Astrocyte of the cerebellum (primary cell): Measurements from ENCODE around the gene PPP1R12C.

Experiments used
- DNase-seq: peaks from one replicate; pipeline ENCODE4 v3.0.0-alpha.2; 2011; ENCODE audit warnings: low read depth
- H3K4me3 ChIP-seq: 2 replicates; pipeline ENCODE4 v1.5.1; 2011; ENCODE audit warnings: mild to moderate bottlenecking, low read depth, low read length, moderate library complexity
- in situ Hi-C: cut with HindIII; loops from 2 replicates; pipeline ENCODE4 v1.10.0; 2017; ENCODE audit warnings: low sequenced_read_pairs
- TF ChIP-seq, protein P1 (sequence below): IDR thresholded peaks from 2 replicates; pipeline ENCODE4 v1.5.1; 2012; ENCODE audit warnings: low read length, low read depth, moderate library complexity, mild to moderate bottlenecking; ENCODE audit errors: missing control alignments

PPP1R12C gene

GRCh38 chr19:55044771-55045716 lies 72.4 kb downstream of the PPP1R12C start:
- no peak for DNase-seq
- in situ Hi-C loops = no loop called here
- no peak overlapping the region for H3K4me3 ChIP-seq
- TF ChIP-seq, protein P1, sequence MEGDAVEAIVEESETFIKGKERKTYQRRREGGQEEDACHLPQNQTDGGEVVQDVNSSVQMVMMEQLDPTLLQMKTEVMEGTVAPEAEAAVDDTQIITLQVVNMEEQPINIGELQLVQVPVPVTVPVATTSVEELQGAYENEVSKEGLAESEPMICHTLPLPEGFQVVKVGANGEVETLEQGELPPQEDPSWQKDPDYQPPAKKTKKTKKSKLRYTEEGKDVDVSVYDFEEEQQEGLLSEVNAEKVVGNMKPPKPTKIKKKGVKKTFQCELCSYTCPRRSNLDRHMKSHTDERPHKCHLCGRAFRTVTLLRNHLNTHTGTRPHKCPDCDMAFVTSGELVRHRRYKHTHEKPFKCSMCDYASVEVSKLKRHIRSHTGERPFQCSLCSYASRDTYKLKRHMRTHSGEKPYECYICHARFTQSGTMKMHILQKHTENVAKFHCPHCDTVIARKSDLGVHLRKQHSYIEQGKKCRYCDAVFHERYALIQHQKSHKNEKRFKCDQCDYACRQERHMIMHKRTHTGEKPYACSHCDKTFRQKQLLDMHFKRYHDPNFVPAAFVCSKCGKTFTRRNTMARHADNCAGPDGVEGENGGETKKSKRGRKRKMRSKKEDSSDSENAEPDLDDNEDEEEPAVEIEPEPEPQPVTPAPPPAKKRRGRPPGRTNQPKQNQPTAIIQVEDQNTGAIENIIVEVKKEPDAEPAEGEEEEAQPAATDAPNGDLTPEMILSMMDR = no peak

- DNase-seq = no peak
- TF ChIP-seq, protein P1 = no peak
- in situ Hi-C loops = no loop called here
- no peak overlapping the region for H3K4me3 ChIP-seq
These were observed 73.2 kb downstream of the PPP1R12C start for GRCh38 chr19:55044286-55044685.

DNA sequence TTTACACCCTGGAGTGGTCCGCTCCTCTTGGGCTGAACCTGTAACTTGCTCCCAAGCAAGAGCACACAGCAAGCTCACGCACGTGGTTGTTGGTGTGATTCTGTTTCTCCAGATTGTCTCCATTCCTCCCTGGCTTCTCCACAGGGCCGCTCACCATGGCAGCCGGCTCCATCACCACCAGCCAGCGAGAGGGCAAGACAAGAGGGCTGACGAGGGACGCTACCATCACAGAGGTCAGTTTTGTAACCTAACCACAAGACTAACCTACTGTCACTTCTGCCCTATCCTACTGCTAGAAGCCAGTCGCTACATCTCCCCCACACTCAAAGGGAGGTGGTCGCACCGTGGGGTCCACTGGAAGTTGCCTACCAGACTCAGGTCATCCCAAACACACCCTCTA lies 74.7 kb downstream of the PPP1R12C start:
- H3K4me3 ChIP-seq = no peak overlapping the region
- TF ChIP-seq, protein P1 = no peak
- no peak for DNase-seq
- in situ Hi-C loops = no loop called here

DNA sequence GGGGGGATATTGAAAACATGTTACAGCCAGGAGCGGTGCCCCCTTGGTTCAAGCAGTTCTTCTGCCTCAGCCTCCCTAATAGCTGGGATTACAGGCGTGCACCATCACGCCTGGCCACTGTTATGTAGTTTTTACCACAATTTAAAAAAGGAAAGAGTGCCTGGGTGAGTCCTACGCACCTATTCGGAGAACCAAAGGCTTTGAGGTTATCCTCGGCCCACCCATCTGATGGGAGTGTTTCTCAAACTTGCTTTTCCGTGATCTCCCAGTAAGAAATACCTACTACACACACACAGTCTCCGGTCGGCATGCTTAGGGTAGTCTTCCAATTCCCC lies 75.1 kb downstream of the PPP1R12C start:
- in situ Hi-C loops = no loop called here
- DNase-seq = no peak
- H3K4me3 ChIP-seq = no peak overlapping the region
- TF ChIP-seq, protein P1 = no peak

DNA sequence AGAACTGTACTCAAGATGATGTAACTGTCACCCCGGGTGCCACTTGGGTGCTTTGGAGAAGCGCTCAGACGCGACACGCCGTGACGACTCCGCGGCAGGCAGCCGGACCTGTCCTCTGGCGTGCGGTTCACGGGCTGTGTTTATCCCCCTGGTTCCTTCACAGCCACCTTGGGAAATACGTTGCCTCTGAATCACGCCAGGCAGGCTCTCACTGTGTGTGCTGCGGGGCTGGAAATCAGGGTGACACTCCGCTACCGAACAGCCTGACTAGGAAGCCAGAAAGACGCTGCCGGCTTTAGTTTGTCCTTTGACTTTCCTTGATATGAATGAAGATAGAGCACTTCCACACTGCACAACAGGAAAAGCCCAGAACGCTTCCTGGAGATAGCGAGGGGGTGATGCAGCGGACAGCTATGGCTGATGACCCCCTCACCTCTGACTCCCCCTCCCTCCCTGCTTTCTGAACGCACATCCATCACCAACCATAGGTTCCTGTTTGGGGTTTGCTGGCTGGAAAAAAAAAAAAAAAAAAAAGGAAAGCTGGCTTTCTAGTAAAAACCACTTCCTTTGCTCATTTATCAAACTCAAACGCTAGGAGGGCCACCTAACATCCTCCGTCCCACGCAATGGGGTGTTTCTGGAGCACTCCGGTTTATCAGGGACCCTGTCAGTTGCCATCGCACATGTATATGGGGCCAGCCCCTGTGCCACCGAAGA lies 75.7 kb downstream of the PPP1R12C start:
- in situ Hi-C loops = no loop called here
- H3K4me3 ChIP-seq = no peak overlapping the region
- TF ChIP-seq, protein P1 = no peak
- no peak for DNase-seq

- TF ChIP-seq, protein P1 = no peak
- no peak overlapping the region for H3K4me3 ChIP-seq
- in situ Hi-C loops = no loop called here
- DNase-seq = no peak
These were observed 76.2 kb downstream of the PPP1R12C start for GRCh38 chr19:55041244-55041626.
